Articular chondrocyte of knee joint (primary cell): ENCODE data around the gene PRRC2C. TPM values are rescaled to one million over a fixed set of nuclear protein-coding genes. Genes with fewer than 3 reads are reported as not detected.

ENCODE experiments used
- small RNA-seq: library from RNA; depleted of rRNA; stranded (forward); fragments of <200 nt; gene quantifications from one replicate; pipeline ENCODE3, GENCODE V24; 2012
- total RNA-seq: library from RNA; depleted of rRNA; stranded (reverse); fragments of >200 nt; gene quantifications from 2 replicates; pipeline ENCODE4 v1.2.3, GENCODE V29; 2012

The PRRC2C gene
- 74.0 and 88.2 TPM in 2 replicates for total RNA-seq

DNA sequence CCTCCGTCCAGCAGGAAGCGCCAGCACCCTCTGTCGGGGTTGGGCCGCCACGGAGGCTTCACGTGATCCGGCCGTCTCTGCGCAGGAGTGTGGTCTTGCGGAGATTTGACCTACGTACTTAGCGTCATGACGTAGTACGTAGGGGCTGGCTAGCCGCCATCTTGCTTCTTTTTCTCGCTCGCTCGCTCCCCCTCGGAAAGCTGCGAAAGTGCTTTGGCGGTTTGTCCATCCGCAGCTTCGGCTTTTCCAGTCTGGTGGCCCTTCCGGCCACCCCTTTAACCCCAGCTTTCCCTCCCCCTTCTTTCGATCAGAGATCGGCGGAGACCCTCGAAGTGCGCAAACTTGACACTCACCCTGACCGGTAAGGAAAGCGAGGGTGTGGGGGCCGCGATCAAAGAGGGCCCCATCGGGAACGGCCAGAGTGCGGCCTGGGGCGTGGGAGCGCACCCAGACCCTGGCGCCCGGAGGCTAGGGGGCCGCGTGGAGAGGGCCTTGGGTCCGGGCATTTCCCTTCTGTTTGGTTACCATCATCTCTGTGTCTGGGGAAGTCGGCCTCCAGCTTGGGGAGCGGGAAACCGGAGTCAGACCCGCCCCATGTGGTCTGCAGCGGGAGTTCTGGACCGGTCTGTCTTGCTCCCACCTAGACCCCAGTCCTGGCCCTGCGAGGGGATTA, at the start of gene PRRC2C:
TSS of gene PRRC2C (plus strand) at position 156 of the 673 bp plus-strand sequence. CDS start 26,559 bp downstream, outside the sequence.

GRCh38 chr1:171622152-171622462, 136.8 kb downstream of the PRRC2C start, which contains the start of gene MYOCOS:
Gene MYOCOS, plus strand, starts transcription at chr1:171622243. Its CDS starts 1,641 bp downstream, at chr1:171623884.

Small RNA genes within 50 kb of the gene (small RNA-seq; reads per million reads assigned to genes)
- gene CYCSP53 = not detected

Other genes starting within 250 kb of the PRRC2C start
- not detected in 2 replicates for gene FMO1, start 237.0 kb upstream of the PRRC2C start, total RNA-seq
- gene FMO4, start 171.3 kb upstream of the PRRC2C start, total RNA-seq = 15.2 and 18.9 TPM in 2 replicates
- gene MYOCOS, start 136.7 kb downstream of the PRRC2C start, total RNA-seq = 0.13 TPM in 1 of 2 replicates, not detected in the other
- gene MYOC, start 167.2 kb downstream of the PRRC2C start, total RNA-seq = 2.8 and 4.7 TPM in 2 replicates